GM23338 (cell line): ENCODE results near the gene DCAF16. TPM values are rescaled to one million over a fixed set of nuclear protein-coding genes. Genes with fewer than 3 reads are reported as not detected.

ENCODE experiments used
- ATAC-seq: fragments of 200-7000 bp; cut with Tn5 transposase; 3 replicates; pipeline ENCODE4 v1.9.1; 2020
- DNase-seq: peaks from one replicate; pipeline ENCODE4 v3.0.0-alpha.2; 2015; ENCODE audit warnings: low spot score
- H2AFZ ChIP-seq: fragments of 200-600 bp; sonication (generic); 2 replicates; pipeline ENCODE4 v1.8.0; 2016; ENCODE audit warnings: antibody characterized with exemption, mild to moderate bottlenecking, moderate library complexity
- H3F3A ChIP-seq: fragments of 200-600 bp; sonication (generic); replicated peaks from 2 replicates; pipeline ENCODE4 v1.8.0; 2017; ENCODE audit warnings: antibody characterized with exemption, mixed run types, low read depth
- H3K27ac ChIP-seq: fragments of 200-600 bp; sonication (generic); 2 replicates; pipeline ENCODE4 v1.6.1; 2016; ENCODE audit warnings: low read depth
- H3K27me3 ChIP-seq: fragments of 200-600 bp; sonication (generic); 2 replicates; pipeline ENCODE4 v1.8.0; 2016; ENCODE audit warnings: mild to moderate bottlenecking, mixed run types, moderate library complexity; ENCODE audit not compliant: insufficient read depth
- H3K36me3 ChIP-seq: fragments of 200-600 bp; sonication (generic); 2 replicates; pipeline ENCODE4 v1.8.0; 2016; ENCODE audit warnings: mild to moderate bottlenecking; ENCODE audit not compliant: insufficient read depth
- H3K4me1 ChIP-seq: fragments of 200-600 bp; sonication (generic); 2 replicates; pipeline ENCODE4 v1.8.0; 2016; ENCODE audit warnings: mild to moderate bottlenecking, moderate library complexity; ENCODE audit not compliant: insufficient read depth
- H3K4me2 ChIP-seq: fragments of 200-600 bp; sonication (generic); 2 replicates; pipeline ENCODE4 v1.7.1; 2017; ENCODE audit warnings: mixed run types
- H3K4me3 ChIP-seq: fragments of 200-600 bp; sonication (generic); 2 replicates; pipeline ENCODE4 v1.6.1; 2016; ENCODE audit warnings: mixed run types
- H3K79me2 ChIP-seq: fragments of 200-600 bp; sonication (generic); replicated peaks from 2 replicates; pipeline ENCODE4 v1.8.0; 2017; ENCODE audit warnings: mild to moderate bottlenecking; ENCODE audit not compliant: insufficient read depth
- H3K9me2 ChIP-seq: fragments of 200-600 bp; sonication (generic); 2 replicates; pipeline ENCODE4 v1.8.0; 2017; ENCODE audit not compliant: insufficient read depth
- H4K20me1 ChIP-seq: fragments of 200-600 bp; sonication (generic); replicated peaks from 2 replicates; pipeline ENCODE4 v1.8.0; 2017; ENCODE audit warnings: mild to moderate bottlenecking; ENCODE audit not compliant: insufficient read depth
- H3K27ac Mint-ChIP-seq: 2 replicates; pipeline ENCODE4 v1.8.0; 2020; ENCODE audit warnings: inconsistent platforms, mild to moderate bottlenecking, moderate library complexity, mixed read lengths
- H3K27me3 Mint-ChIP-seq: 3 replicates; pipeline ENCODE4 v1.8.0; 2022; ENCODE audit warnings: low read depth, mild to moderate bottlenecking, moderate library complexity, mixed read lengths, inconsistent platforms; ENCODE audit not compliant: insufficient read depth, poor library complexity
- H3K36me3 Mint-ChIP-seq: 3 replicates; pipeline ENCODE4 v1.8.0; 2021; ENCODE audit warnings: low read depth, mild to moderate bottlenecking, inconsistent platforms, moderate library complexity, mixed read lengths
- H3K4me1 Mint-ChIP-seq: 3 replicates; pipeline ENCODE4 v1.8.0; 2020; ENCODE audit warnings: mild to moderate bottlenecking, inconsistent platforms, mixed read lengths
- H3K4me3 Mint-ChIP-seq: 3 replicates; pipeline ENCODE4 v1.8.0; 2021; ENCODE audit warnings: moderate library complexity, mild to moderate bottlenecking, inconsistent platforms, mixed read lengths
- H3K9me3 Mint-ChIP-seq: 3 replicates; pipeline ENCODE4 v1.8.0; 2020; ENCODE audit warnings: moderate library complexity, mild to moderate bottlenecking, inconsistent platforms, mixed read lengths
- CREB1 ChIP-seq: fragments of 250-450 bp; sonication (Bioruptor Pico); IDR thresholded peaks from 2 replicates; pipeline ENCODE4 v1.5.0; 2020; ENCODE audit warnings: low read depth, mild to moderate bottlenecking, moderate library complexity
- ETS1 ChIP-seq: IDR thresholded peaks from 2 replicates; pipeline ENCODE4 v1.6.1; 2016; ENCODE audit warnings: antibody characterized with exemption
- EZH2 ChIP-seq: fragments of 200-600 bp; sonication (generic); IDR thresholded peaks from one replicate; pipeline ENCODE4 v1.8.0; 2017; ENCODE audit warnings: antibody characterized with exemption, mild to moderate bottlenecking, low read depth; ENCODE audit not compliant: unreplicated experiment
- EZH2phosphoT487 ChIP-seq: fragments of 200-600 bp; sonication (generic); IDR thresholded peaks from one replicate; pipeline ENCODE4 v1.8.1; 2018; ENCODE audit warnings: antibody characterized with exemption; ENCODE audit not compliant: unreplicated experiment
- JUNB ChIP-seq: IDR thresholded peaks from one replicate; pipeline ENCODE4 v1.6.1; 2016; ENCODE audit warnings: antibody characterized with exemption; ENCODE audit not compliant: unreplicated experiment
- NANOG ChIP-seq: IDR thresholded peaks from 2 replicates; pipeline ENCODE4 v1.6.1; 2016; ENCODE audit warnings: antibody characterized with exemption, borderline replicate concordance
- POLR2AphosphoS5 ChIP-seq: IDR thresholded peaks from 2 replicates; pipeline ENCODE4 v1.6.1; 2016; ENCODE audit warnings: antibody characterized with exemption, low read depth
- REST ChIP-seq: IDR thresholded peaks from one replicate; pipeline ENCODE4 v1.6.1; 2018; ENCODE audit warnings: antibody characterized with exemption; ENCODE audit not compliant: unreplicated experiment
- STAT1 ChIP-seq: IDR thresholded peaks from one replicate; pipeline ENCODE4 v1.6.1; 2016; ENCODE audit warnings: antibody characterized with exemption; ENCODE audit not compliant: unreplicated experiment
- ZNF114 ChIP-seq: fragments of 250-450 bp; sonication (Bioruptor Pico); IDR thresholded peaks from 2 replicates; pipeline ENCODE4 v1.5.0; 2020; ENCODE audit warnings: mild to moderate bottlenecking, moderate library complexity
- ZNF331 ChIP-seq: fragments of 250-450 bp; sonication (Bioruptor Pico); IDR thresholded peaks from 2 replicates; pipeline ENCODE4 v1.5.0; 2020; ENCODE audit warnings: low read depth, mild to moderate bottlenecking, moderate library complexity
- polyA plus RNA-seq: library from polyadenylated mRNA; unstranded; fragments of >200 nt; fragmentation: Nextera tagmentation; extraction: Ambion mirVana; gene quantifications from 2 replicates; pipeline ENCODE4 v1.2.1, GENCODE V29; 2016
- total RNA-seq: library from RNA; depleted of rRNA; stranded (reverse); fragments of >200 nt; shearing (Covaris generic); gene quantifications from 2 replicates; pipeline ENCODE4 v1.2.3, GENCODE V29; 2014

Gene DCAF16
- total and polyA plus RNA-seq, 2 experiments from 2014 or later = 28.7 to 46.3 TPM

GRCh38 chr4:17771284-17771908, 39.2 kb downstream of the DCAF16 start:
- Mint-ChIP-seq H3K9me3 (peaks cover 16% of the 10 kb centered on the region), H3K4me1 (no peaks in the 10 kb centered on the region), H3K36me3 (peaks cover under 1% of the 10 kb centered on the region; the same call in 1 of the 3 replicates), H3K27me3 (peaks cover 4% of the 10 kb centered on the region), H3K4me3 (no peak overlapping the region), H3K27ac (no peak overlapping the region)
- Histone ChIP-seq H4K20me1 (no peaks in the 10 kb centered on the region), H3K9me2 (no peaks in the 10 kb centered on the region), H3K27ac (no peak overlapping the region), H3K27me3 (no peaks in the 10 kb centered on the region), H3K79me2 (no peaks in the 10 kb centered on the region), H3K36me3 (no peaks in the 10 kb centered on the region), H3K4me3 (no peak overlapping the region), H3F3A (no peaks in the 10 kb centered on the region), H3K4me1 (no peaks in the 10 kb centered on the region), H3K4me2 (no peak overlapping the region), H2AFZ (no peak overlapping the region)
- ATAC-seq (no peak), DNase-seq (no peak)
- TF ChIP-seq STAT1 (no peak), EZH2phosphoT487 (no peak), JUNB (no peak)

GRCh38 chr4:17770845-17771244, 39.7 kb downstream of the DCAF16 start:
- ATAC-seq = no peak
- H3K36me3 Mint-ChIP-seq = peaks cover 6% of the 10 kb centered on the region
- H4K20me1 ChIP-seq = no peaks in the 10 kb centered on the region
- no peak overlapping the region for H3K4me3 Mint-ChIP-seq
- no peak for DNase-seq
- H3K27ac ChIP-seq = no peak overlapping the region
- H2AFZ ChIP-seq = no peak overlapping the region
- H3K9me3 Mint-ChIP-seq = peaks cover 21% of the 10 kb centered on the region
- no peaks in the 10 kb centered on the region for H3K9me2 ChIP-seq
- H3K27me3 ChIP-seq = no peaks in the 10 kb centered on the region
- H3K4me1 ChIP-seq = no peaks in the 10 kb centered on the region
- no peaks in the 10 kb centered on the region for H3F3A ChIP-seq
- H3K27ac Mint-ChIP-seq = no peak overlapping the region
- H3K4me2 ChIP-seq = no peak overlapping the region
- no peak overlapping the region for H3K4me3 ChIP-seq
- H3K4me1 Mint-ChIP-seq = no peaks in the 10 kb centered on the region
- peaks cover 4% of the 10 kb centered on the region for H3K27me3 Mint-ChIP-seq
- no peaks in the 10 kb centered on the region for H3K36me3 ChIP-seq
- no peaks in the 10 kb centered on the region for H3K79me2 ChIP-seq
- TF ChIP-seq JUNB = no peak
- TF ChIP-seq ETS1 = no peak
- TF ChIP-seq REST = no peak
- no peak for TF ChIP-seq POLR2AphosphoS5
- no peak for TF ChIP-seq CREB1 (CRISPR knock-in tag)
- TF ChIP-seq ZNF331 = no peak
- no peak for TF ChIP-seq ZNF114 (CRISPR knock-in tag)
- TF ChIP-seq NANOG = no peak
- TF ChIP-seq STAT1 = no peak
- no peak for TF ChIP-seq EZH2
- no peak for TF ChIP-seq EZH2phosphoT487
